ENCODE measurements around the gene RBM33. TPM values are rescaled to one million over a fixed set of nuclear protein-coding genes. Genes with fewer than 3 reads are reported as not detected.

RBM33 gene
- total RNA-seq, 1 experiment from 2014 or later = 81.8 TPM

DNA sequence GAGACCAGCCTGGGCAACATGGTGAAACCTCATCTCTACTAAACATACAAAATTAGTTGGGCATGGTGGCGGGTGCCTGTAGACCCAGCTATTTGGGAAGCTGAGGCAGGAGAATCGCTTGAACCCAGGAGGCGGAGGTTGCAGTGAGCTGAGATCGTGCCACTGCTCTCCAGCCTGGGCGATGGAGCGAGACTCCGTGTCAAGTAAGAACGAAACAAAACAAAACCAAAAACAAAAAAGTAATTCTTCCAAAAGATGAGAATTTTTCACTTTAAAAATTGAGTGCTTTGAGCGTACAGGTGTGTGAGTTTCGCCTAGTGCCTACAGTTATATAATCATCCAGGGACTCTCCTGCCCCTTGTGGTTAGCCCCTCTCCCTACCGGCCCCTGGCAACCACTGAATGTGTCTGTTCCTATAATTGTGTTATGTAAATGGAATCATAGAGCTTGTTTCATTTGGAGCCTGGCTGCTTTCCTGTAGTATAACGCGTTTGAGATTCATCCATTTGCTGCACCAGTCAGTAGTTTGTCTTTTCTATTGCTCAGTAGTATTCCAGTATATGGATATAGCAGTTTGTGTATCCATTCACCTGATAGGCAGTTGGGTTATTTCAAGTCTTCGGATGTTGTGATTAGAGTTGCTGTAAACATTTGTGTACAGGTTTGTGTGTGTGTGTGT, 80.0 kb downstream of the RBM33 start:
- no peak overlapping the region for H3K27ac Mint-ChIP-seq

DNA sequence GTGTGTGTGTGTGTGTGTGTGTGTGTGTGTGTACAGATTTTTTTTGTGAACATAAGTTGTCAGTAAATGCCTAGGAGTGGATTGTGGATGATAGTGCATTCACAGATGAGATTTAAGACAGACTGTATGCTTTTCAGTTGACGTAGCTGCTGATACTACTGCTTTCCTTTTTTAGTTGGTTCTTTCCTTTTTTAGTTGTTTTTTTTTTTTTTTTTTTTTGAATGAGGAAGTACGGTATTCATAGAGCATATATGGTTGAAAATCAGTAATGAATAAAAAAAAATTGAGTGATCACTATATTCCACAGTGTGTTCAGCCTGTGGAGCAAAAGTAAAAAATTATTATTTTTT, 80.5 kb downstream of the RBM33 start:
- Mint-ChIP-seq H3K36me3 (peaks cover 12% of the 10 kb centered on the region), H3K4me1 (peaks cover 13% of the 10 kb centered on the region), H3K27ac (no peak overlapping the region), H3K27me3 (ENCODE audit: low read depth) (no peaks in the 10 kb centered on the region), H3K4me3 (no peak overlapping the region), H3K9me3 (no peaks in the 10 kb centered on the region)
- TF ChIP-seq NR3C1 (CRISPR knock-in tag; conservative IDR thresholded peaks at IDR 0.05; ENCODE audit: low read depth) = no peak
- TF ChIP-seq CBFB (CRISPR knock-in tag; IDR thresholded peaks at IDR 0.05; ENCODE audit: low read depth) = no peak
- TF ChIP-seq, protein P1, sequence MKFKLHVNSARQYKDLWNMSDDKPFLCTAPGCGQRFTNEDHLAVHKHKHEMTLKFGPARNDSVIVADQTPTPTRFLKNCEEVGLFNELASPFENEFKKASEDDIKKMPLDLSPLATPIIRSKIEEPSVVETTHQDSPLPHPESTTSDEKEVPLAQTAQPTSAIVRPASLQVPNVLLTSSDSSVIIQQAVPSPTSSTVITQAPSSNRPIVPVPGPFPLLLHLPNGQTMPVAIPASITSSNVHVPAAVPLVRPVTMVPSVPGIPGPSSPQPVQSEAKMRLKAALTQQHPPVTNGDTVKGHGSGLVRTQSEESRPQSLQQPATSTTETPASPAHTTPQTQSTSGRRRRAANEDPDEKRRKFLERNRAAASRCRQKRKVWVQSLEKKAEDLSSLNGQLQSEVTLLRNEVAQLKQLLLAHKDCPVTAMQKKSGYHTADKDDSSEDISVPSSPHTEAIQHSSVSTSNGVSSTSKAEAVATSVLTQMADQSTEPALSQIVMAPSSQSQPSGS (CRISPR knock-in tag; IDR thresholded peaks at IDR 0.05; ENCODE audit: borderline replicate concordance, low read depth) = no peak
- TF ChIP-seq TEAD1 (CRISPR knock-in tag; IDR thresholded peaks at IDR 0.05) = no peak
- TF ChIP-seq MYBL2 (CRISPR knock-in tag; IDR thresholded peaks at IDR 0.05) = no peak
- TF ChIP-seq, protein P2, sequence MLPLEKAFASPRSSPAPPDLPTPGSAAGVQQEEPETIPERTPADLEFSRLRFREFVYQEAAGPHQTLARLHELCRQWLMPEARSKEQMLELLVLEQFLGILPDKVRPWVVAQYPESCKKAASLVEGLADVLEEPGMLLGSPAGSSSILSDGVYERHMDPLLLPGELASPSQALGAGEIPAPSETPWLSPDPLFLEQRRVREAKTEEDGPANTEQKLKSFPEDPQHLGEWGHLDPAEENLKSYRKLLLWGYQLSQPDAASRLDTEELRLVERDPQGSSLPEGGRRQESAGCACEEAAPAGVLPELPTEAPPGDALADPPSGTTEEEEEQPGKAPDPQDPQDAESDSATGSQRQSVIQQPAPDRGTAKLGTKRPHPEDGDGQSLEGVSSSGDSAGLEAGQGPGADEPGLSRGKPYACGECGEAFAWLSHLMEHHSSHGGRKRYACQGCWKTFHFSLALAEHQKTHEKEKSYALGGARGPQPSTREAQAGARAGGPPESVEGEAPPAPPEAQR (CRISPR knock-in tag; IDR thresholded peaks at IDR 0.05) = no peak
- TF ChIP-seq EMX1 (CRISPR knock-in tag; IDR thresholded peaks at IDR 0.05) = no peak
- ATAC-seq (no peak), DNase-seq (ENCODE audit: low spot score) (no peak)
- POLR2A ChIA-PET = no interaction called here
- CTCF ChIA-PET = interaction anchor here (0.6 to 1.9 kb wide), 8 partner anchors 9 to 1059 kb away, joined by 3 to 11 read pairs (median 4); no protein-coding TSS in a partner anchor

More for the DNA sequence above, 80.0 kb downstream of the RBM33 start:
- peak; percentile 90 for ATAC-seq
- TF ChIP-seq CTCF (IDR thresholded peaks at IDR 0.05) (0 out of 2 replicates have a peak, but pooled peaks have one; percentile 10), FOXK1 (CRISPR knock-in tag; IDR thresholded peaks at IDR 0.05) (no peak)
- Mint-ChIP-seq H3K4me3 (no peak overlapping the region), H3K4me1 (peaks cover 13% of the 10 kb centered on the region), H3K36me3 (peaks cover 12% of the 10 kb centered on the region), H3K27me3 (ENCODE audit: low read depth) (no peaks in the 10 kb centered on the region), H3K9me3 (no peaks in the 10 kb centered on the region)
- POLR2A ChIA-PET = no interaction called here
- DNase-seq (ENCODE audit: low spot score) = peak; percentile 35
- CTCF ChIA-PET = interaction anchor here (0.6 to 1.9 kb wide), 8 partner anchors 9 to 1059 kb away, joined by 3 to 11 read pairs (median 4); no protein-coding TSS in a partner anchor

DNA sequence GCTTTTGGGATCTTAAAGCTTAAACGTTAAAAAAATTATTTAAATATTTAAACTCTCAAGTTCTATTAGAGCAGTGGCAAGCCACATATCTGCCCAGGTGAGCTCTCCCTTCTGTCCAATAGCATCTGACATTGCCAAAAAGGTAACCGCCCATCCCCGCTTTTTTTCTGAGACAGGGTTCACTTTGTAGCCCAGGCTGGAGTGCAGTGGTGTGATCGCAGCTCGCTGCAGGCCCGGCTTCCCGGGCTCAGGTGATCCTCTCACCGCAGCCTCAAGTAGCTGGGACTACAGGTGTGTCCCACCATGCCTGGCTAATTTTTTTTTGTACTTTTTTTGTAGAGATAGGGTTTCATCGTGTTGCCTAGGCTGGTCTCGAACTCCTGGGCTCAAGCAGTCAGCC, 83.2 kb downstream of the RBM33 start:
- Mint-ChIP-seq H3K4me3 (no peak overlapping the region), H3K9me3 (no peaks in the 10 kb centered on the region), H3K27me3 (ENCODE audit: low read depth) (no peaks in the 10 kb centered on the region), H3K27ac (no peak overlapping the region), H3K4me1 (peaks cover 13% of the 10 kb centered on the region), H3K36me3 (peaks cover 15% of the 10 kb centered on the region)
- DNase-seq (ENCODE audit: low spot score) (no peak), ATAC-seq (no peak; the same call in 1 of the 2 replicates)
- TF ChIP-seq CREM (CRISPR knock-in tag; IDR thresholded peaks at IDR 0.05) = no peak
- no peak for TF ChIP-seq GABPB1 (CRISPR knock-in tag; IDR thresholded peaks at IDR 0.05)
- no peak for TF ChIP-seq AR (CRISPR knock-in tag; IDR thresholded peaks at IDR 0.05)
- TF ChIP-seq RORB (CRISPR knock-in tag; IDR thresholded peaks at IDR 0.05) = no peak
- no peak for TF ChIP-seq ESRRA (CRISPR knock-in tag; IDR thresholded peaks at IDR 0.05; ENCODE audit: borderline replicate concordance)
- TF ChIP-seq HMGA2 (CRISPR knock-in tag; IDR thresholded peaks at IDR 0.05) = no peak
- TF ChIP-seq, protein P3, sequence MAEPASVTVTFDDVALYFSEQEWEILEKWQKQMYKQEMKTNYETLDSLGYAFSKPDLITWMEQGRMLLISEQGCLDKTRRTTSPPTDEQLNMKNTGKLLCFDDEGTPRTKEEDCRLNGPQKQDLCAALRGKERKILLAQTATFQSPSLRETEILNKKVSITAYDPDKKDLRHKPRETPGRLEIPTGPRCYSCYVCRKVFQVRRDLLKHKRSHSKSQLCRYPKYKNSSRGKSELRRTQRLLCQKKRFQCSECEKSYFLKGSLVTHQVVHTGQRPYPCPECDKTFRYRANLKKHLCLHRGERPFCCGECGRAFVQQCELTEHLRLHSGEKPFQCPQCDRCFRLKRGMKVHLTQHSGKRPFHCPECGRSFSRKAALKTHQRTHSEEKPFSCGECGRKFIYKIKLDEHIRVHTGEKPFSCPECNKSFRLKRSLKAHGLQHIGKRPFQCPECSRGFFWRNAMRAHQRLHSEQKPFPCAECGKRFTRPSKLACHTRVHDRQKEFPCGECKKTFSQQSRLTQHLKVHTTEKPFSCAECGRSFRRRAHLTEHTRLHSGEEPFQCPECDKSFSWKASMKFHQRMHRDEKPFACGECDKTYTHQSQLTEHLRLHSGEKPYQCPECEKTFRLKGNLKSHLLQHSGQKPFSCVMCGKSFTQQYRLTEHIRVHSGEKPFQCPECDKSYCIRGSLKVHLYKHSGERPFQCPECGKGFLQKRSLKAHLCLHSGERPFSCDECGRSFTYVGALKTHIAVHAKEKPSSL (CRISPR knock-in tag; conservative IDR thresholded peaks at IDR 0.05) = no peak
- TF ChIP-seq OVOL2 (CRISPR knock-in tag; IDR thresholded peaks at IDR 0.05; ENCODE audit: borderline replicate concordance) = no peak
- ChIA-PET POLR2A (no interaction called here), CTCF (interaction anchor here (1.3 to 1.9 kb wide), 2 partner anchors 13 to 129 kb away, joined by 3 to 12 read pairs; no protein-coding TSS in a partner anchor)

Data from WTC11 (cell line).